K562 (cell line): Measurements from ENCODE around the gene METAP1D. TPM values are rescaled to one million over a fixed set of nuclear protein-coding genes. Genes with fewer than 3 reads are reported as not detected.

Experiments used
- ATAC-seq: fragments of 200-7000 bp; cut with Tn5 transposase; 3 replicates; pipeline ENCODE4 v1.9.1; 2020; ENCODE audit warnings: moderate library complexity
- BruUV-seq: library from RNA; stranded (reverse); fragments of 400-500 nt; replicated peaks from 2 replicates; lab custom pipeline; 2021; lab: Mats Ljungman, UMichigan
- CTCF ChIA-PET: fragments of 300-600 bp; formaldehyde crosslinking; extraction: SDS; loops from one replicate; lab custom pipeline; 2021; ENCODE audit warnings: low intra/inter-chr PET ratio; lab: Yijun Ruan, JAX
- POLR2A ChIA-PET: fragments of 300-600, 350-650 bp; sonication (Branson Sonifier 250); formaldehyde crosslinking; extraction: SDS; loops from one replicate; lab custom pipeline; 2021; ENCODE audit warnings: antibody characterized with exemption, inconsistent platforms; lab: Yijun Ruan, JAX
- DNase-seq, 4 experiments: peaks; one replicate each; pipeline versions ENCODE4 v3.0.0 to v3.0.0-alpha.2; 2011 to 2018; ENCODE audit warnings: low spot score in 3 of 4, mixed read lengths in 3 of 4; ENCODE audit errors: extremely low read depth in 1 of 4
- FAIRE-seq: peaks from 2 replicates; lab custom pipeline; 2011; peaks lifted over from hg19 to GRCh38; lab: Jason Lieb, UNC
- H2AFZ ChIP-seq: 2 replicates; pipeline ENCODE4 v1.6.0; 2011; ENCODE audit warnings: low read depth, low read length, control low read depth, inconsistent platforms
- H3K27ac ChIP-seq: fragments of 200-600 bp; 3 replicates; pipeline ENCODE4 v1.8.0; 2011; ENCODE audit warnings: low read depth, mild to moderate bottlenecking, control low read depth, inconsistent platforms, low read length, moderate library complexity, mixed read lengths; ENCODE audit errors: extremely low read depth
- H3K27me3 ChIP-seq, 2 experiments: fragments of 300-600 bp in 1 of 2; 2 replicates in 1 of 2; 3 replicates in 1 of 2; pipeline versions ENCODE4 v1.6.0 to v1.8.0; 2011; ENCODE audit warnings: inconsistent platforms in 2 of 2, low read length in 2 of 2, mild to moderate bottlenecking in 1 of 2, mixed read lengths in 1 of 2, moderate library complexity in 1 of 2; ENCODE audit not compliant: control insufficient read depth in 2 of 2, insufficient read depth in 2 of 2
- H3K36me3 ChIP-seq: fragments of 300-600 bp; 3 replicates; pipeline ENCODE4 v1.8.0; 2011; ENCODE audit warnings: mild to moderate bottlenecking, low read length, inconsistent platforms; ENCODE audit not compliant: control insufficient read depth, insufficient read depth
- H3K4me1 ChIP-seq, 2 experiments: fragments of 200-600 bp in 1 of 2; replicated peaks in 1 of 2; 2 replicates in 1 of 2; 3 replicates in 1 of 2; pipeline versions ENCODE4 v1.5.1 to v1.8.0; 2011; ENCODE audit warnings: inconsistent platforms in 2 of 2, low read length in 2 of 2, mild to moderate bottlenecking in 1 of 2, mixed read lengths in 1 of 2, moderate library complexity in 1 of 2; ENCODE audit not compliant: control insufficient read depth in 2 of 2, insufficient read depth in 2 of 2
- H3K4me2 ChIP-seq: 2 replicates; pipeline ENCODE4 v1.6.1; 2011; ENCODE audit warnings: low read length, control low read depth, inconsistent platforms, mixed read lengths; ENCODE audit not compliant: insufficient read depth
- H3K4me3 ChIP-seq: fragments of 200-600 bp; sonication (generic), shearing (Covaris generic); 2 replicates; pipeline ENCODE4 v1.5.1; 2016; ENCODE audit warnings: control low read depth, inconsistent platforms
- H3K79me2 ChIP-seq: fragments of 200-600 bp; 3 replicates; pipeline ENCODE4 v1.8.0; 2011; ENCODE audit warnings: low read length, inconsistent platforms; ENCODE audit not compliant: control insufficient read depth, insufficient read depth
- H3K9ac ChIP-seq, 2 experiments: 2 replicates each; pipeline versions ENCODE4 v1.6.0 to v1.6.1; 2011; ENCODE audit warnings: low read depth in 2 of 2, low read length in 2 of 2, control low read depth in 1 of 2, inconsistent platforms in 1 of 2, mild to moderate bottlenecking in 1 of 2, mixed read lengths in 1 of 2; ENCODE audit not compliant: insufficient read depth in 1 of 2
- H3K9me1 ChIP-seq: one replicate; pipeline ENCODE4 v1.6.0; 2011; ENCODE audit warnings: inconsistent platforms, mild to moderate bottlenecking, low read length, moderate library complexity; ENCODE audit not compliant: control insufficient read depth, insufficient read depth
- H3K9me3 ChIP-seq: replicated peaks from 2 replicates; pipeline ENCODE4 v1.5.1; 2011; ENCODE audit warnings: low read depth, low read length, inconsistent platforms; ENCODE audit not compliant: control insufficient read depth, insufficient read depth
- H4K20me1 ChIP-seq: replicated peaks from 2 replicates; pipeline ENCODE4 v1.6.1; 2011; ENCODE audit warnings: low read length, inconsistent platforms, mixed read lengths; ENCODE audit not compliant: control insufficient read depth, insufficient read depth
- E4F1 ChIP-seq: fragments of 250-450 bp; sonication (Bioruptor Pico); IDR thresholded peaks from 2 replicates; pipeline ENCODE4 v1.5.0; 2021; ENCODE audit warnings: mild to moderate bottlenecking, borderline replicate concordance
- ZNF584 ChIP-seq: fragments of 200-800 bp; sonication (Bioruptor generic); IDR thresholded peaks from 2 replicates; pipeline ENCODE4 v1.6.1; 2016; ENCODE audit warnings: low read depth, mild to moderate bottlenecking, missing genetic modification characterization, missing compliant biosample characterization
- WGBS: fragments of 100-300 bp; shearing (Covaris generic); methylation state at CpG from one replicate; pipeline ENCODE4 v1.1.6; 2016; ENCODE audit warnings: low coverage, mixed read lengths; ENCODE audit not compliant: insufficient coverage; ENCODE audit errors: missing lambda C conversion rate; 5-methylcytosine and 5-hydroxymethylcytosine counted together
- in situ Hi-C: fragments of 300-500 bp; cut with MboI; formaldehyde crosslinking; loops from 4 replicates; pipeline ENCODE4 v1.15.0; 2018; ENCODE audit warnings: inconsistent platforms, mixed read lengths
- intact Hi-C: fragments of 100-400 bp; cut with micrococcal nuclease; formaldehyde crosslinking; loops from 2 replicates; pipeline ENCODE4 v1.14.2; 2022
- polyA plus RNA-seq, 8 experiments: library from polyadenylated mRNA; depleted of rRNA in 4 of 8; stranded (reverse) in 5 of 8; unstranded in 3 of 8; fragments of >200 nt; fragmentation: Nextera tagmentation in 2 of 8; fragmentation: Illumina TruSeq in 1 of 8; extraction: Ambion mirVana in 2 of 8; extraction: Trizol in 1 of 8; gene quantifications; 2 replicates each; pipeline versions ENCODE4 v1.2.1 to v1.2.3, GENCODE V29; 2011 to 2014; ENCODE audit warnings: inconsistent platforms in 1 of 8, missing spikeins in 1 of 8
- total RNA-seq, 7 experiments: library from RNA; depleted of rRNA in 6 of 7; stranded (reverse); fragments of >200 nt in 6 of 7; fragmentation: Illumina TruSeq in 2 of 7; extraction: Trizol in 2 of 7; gene quantifications; 2 replicates each; pipeline versions ENCODE4 v1.2.1 to v1.2.3, GENCODE V29; 2011 to 2021; ENCODE audit warnings: low replicate concordance in 1 of 7
- TF ChIP-seq, protein P1 (sequence below): fragments of 450-650 bp; IDR thresholded peaks from 2 replicates; pipeline ENCODE4 v1.6.1; 2018; ENCODE audit not compliant: partially characterized antibody
- TF ChIP-seq, protein P2 (sequence below): sonication (generic); formaldehyde crosslinking; IDR thresholded peaks from 2 replicates; pipeline ENCODE4 v1.8.1; 2023; ENCODE audit warnings: mild to moderate bottlenecking, missing genetic modification reagents

METAP1D gene
- total and polyA plus RNA-seq, 9 of the 15 experiments (the other 6 are each of a cell fraction or from before 2014, with no cell fraction given): 8.0 to 23.4 (median 15.7) TPM

GRCh38 chr2:172109988-172110811 lies 110.4 kb downstream of the METAP1D start:
- Histone ChIP-seq H3K4me3 (no peak overlapping the region), H3K27me3 (no peaks in the 10 kb centered on the region), H3K9me3 (no peaks in the 10 kb centered on the region; the same call in 1 of the 2 replicates), H3K36me3 (no peaks in the 10 kb centered on the region), H3K4me2 (no peak overlapping the region), H2AFZ (0 out of 2 replicates have a peak overlapping the region, but pooled peaks have one; percentile 9), H3K27ac (no peak overlapping the region), H3K4me1 (peaks cover 0 to 29% of the 10 kb centered on the region in 2 experiments; a peak in 2 of 5 replicates), H3K79me2 (no peaks in the 10 kb centered on the region), H3K9ac (no peak overlapping the region), H3K9me1 (no peaks in the 10 kb centered on the region), H4K20me1 (no peaks in the 10 kb centered on the region)
- ChIA-PET POLR2A (no interaction called here), CTCF (no interaction called here)
- in situ Hi-C loops (loop anchor here (5.0 to 25.0 kb wide), 4 partner anchors 293 to 1148 kb away; no protein-coding TSS in a partner anchor), intact Hi-C loops (loop anchor here (5.0 to 10.0 kb wide), 3 partner anchors 185 to 1135 kb away; partner anchors contain the start of gene HAT1)
- TF ChIP-seq ZNF584 (CRISPR knock-in tag): no peak
- TF ChIP-seq, protein P1, sequence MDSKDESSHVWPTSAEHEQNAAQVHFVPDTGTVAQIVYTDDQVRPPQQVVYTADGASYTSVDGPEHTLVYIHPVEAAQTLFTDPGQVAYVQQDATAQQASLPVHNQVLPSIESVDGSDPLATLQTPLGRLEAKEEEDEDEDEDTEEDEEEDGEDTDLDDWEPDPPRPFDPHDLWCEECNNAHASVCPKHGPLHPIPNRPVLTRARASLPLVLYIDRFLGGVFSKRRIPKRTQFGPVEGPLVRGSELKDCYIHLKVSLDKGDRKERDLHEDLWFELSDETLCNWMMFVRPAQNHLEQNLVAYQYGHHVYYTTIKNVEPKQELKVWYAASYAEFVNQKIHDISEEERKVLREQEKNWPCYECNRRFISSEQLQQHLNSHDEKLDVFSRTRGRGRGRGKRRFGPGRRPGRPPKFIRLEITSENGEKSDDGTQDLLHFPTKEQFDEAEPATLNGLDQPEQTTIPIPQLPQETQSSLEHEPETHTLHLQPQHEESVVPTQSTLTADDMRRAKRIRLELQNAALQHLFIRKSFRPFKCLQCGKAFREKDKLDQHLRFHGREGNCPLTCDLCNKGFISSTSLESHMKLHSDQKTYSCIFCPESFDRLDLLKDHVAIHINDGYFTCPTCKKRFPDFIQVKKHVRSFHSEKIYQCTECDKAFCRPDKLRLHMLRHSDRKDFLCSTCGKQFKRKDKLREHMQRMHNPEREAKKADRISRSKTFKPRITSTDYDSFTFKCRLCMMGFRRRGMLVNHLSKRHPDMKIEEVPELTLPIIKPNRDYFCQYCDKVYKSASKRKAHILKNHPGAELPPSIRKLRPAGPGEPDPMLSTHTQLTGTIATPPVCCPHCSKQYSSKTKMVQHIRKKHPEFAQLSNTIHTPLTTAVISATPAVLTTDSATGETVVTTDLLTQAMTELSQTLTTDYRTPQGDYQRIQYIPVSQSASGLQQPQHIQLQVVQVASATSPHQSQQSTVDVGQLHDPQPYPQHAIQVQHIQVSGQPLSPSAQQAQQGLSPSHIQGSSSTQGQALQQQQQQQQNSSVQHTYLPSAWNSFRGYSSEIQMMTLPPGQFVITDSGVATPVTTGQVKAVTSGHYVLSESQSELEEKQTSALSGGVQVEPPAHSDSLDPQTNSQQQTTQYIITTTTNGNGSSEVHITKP: no peak
- TF ChIP-seq, protein P2, sequence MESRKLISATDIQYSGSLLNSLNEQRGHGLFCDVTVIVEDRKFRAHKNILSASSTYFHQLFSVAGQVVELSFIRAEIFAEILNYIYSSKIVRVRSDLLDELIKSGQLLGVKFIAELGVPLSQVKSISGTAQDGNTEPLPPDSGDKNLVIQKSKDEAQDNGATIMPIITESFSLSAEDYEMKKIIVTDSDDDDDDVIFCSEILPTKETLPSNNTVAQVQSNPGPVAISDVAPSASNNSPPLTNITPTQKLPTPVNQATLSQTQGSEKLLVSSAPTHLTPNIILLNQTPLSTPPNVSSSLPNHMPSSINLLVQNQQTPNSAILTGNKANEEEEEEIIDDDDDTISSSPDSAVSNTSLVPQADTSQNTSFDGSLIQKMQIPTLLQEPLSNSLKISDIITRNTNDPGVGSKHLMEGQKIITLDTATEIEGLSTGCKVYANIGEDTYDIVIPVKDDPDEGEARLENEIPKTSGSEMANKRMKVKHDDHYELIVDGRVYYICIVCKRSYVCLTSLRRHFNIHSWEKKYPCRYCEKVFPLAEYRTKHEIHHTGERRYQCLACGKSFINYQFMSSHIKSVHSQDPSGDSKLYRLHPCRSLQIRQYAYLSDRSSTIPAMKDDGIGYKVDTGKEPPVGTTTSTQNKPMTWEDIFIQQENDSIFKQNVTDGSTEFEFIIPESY (CRISPR knock-in tag): peak; percentile 78
- TF ChIP-seq E4F1 (CRISPR knock-in tag): no peak
- ATAC-seq (no peak), FAIRE-seq (no peak), DNase-seq (no peak)
- WGBS: 73% methylated on average over 30 of the region's 31 CpGs
- no TSS peak for BruUV-seq
